ENCODE data around the gene CLEC2A.
"Not testable (repeated sequence)": the region's sequence is repeated elsewhere in the genome, so short reads cannot be mapped to it uniquely, and the experiment has no call there.

Gene CLEC2A

GRCh38 chr12:9888665-9889273 is 43.4 kb downstream of the CLEC2A start:
- Histone ChIP-seq H3K27me3 (ENCODE audit: insufficient read depth, low read length) (no peaks in the 10 kb centered on the region), H3K4me3 (ENCODE audit: low read depth, low read length) (no peak overlapping the region), H2AFZ (ENCODE audit: low read length, unreplicated experiment) (no peak overlapping the region), H3K4me1 (ENCODE audit: control insufficient read depth, insufficient read depth, low read length, unreplicated experiment) (no peaks in the 10 kb centered on the region), H3K79me2 (ENCODE audit: control insufficient read depth, insufficient read depth, low read length, unreplicated experiment) (no peaks in the 10 kb centered on the region), H3K36me3 (ENCODE audit: insufficient read depth, low read length) (no peaks in the 10 kb centered on the region), H3K27ac (ENCODE audit: low read depth, low read length) (no peak overlapping the region)

DNA sequence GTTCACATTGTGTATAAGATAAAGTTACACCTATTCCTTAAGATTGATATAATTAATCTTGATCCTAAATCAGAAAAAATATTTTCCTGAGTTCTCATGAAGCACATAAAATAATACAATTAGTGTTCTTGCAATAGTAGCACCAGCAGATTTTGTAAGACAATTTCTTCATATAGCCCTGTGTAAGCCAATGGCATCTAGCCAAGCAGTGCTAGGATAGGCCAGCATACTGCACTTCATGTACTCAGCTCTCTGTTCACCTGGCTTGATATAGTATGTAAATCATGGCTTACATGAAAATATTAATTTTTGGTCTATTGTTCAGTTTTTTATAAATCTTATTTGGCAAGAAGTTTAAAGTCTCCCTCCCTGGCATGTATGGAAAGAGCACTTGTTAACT is 49.0 kb downstream of the CLEC2A start:
- Histone ChIP-seq H3K4me1 (ENCODE audit: control insufficient read depth, insufficient read depth, low read length, unreplicated experiment) (no peaks in the 10 kb centered on the region), H3K27me3 (ENCODE audit: insufficient read depth, low read length) (no peaks in the 10 kb centered on the region)

DNA sequence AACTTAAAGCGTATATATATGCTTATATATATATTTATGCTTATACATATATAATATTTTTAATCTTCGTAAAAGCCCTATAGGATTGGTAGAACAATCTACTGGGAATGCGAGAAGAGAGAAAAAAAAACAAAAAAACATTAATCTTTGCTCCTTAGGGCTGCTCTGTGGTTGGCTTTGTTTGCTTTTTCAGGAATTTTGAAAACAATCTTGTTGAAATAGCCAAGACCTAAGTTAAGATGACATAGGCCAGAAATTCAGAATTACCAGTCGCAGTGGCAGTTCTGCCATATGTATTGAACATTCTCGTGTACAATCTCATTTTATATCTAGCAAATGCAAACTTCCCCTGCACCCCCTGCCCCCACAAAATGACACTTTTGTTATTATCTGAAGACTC is 50.2 kb downstream of the CLEC2A start:
- H2AFZ ChIP-seq (ENCODE audit: low read length, unreplicated experiment): no peak overlapping the region
- H3K27ac ChIP-seq (ENCODE audit: low read depth, low read length): no peak overlapping the region
- H3K79me2 ChIP-seq (ENCODE audit: control insufficient read depth, insufficient read depth, low read length, unreplicated experiment): no peaks in the 10 kb centered on the region
- no peak overlapping the region for H3K4me3 ChIP-seq (ENCODE audit: low read depth, low read length)
- no peaks in the 10 kb centered on the region for H3K4me1 ChIP-seq (ENCODE audit: control insufficient read depth, insufficient read depth, low read length, unreplicated experiment)
- no peaks in the 10 kb centered on the region for H3K27me3 ChIP-seq (ENCODE audit: insufficient read depth, low read length)
- H3K36me3 ChIP-seq (ENCODE audit: insufficient read depth, low read length): no peaks in the 10 kb centered on the region

More for the DNA sequence above, 49.0 kb downstream of the CLEC2A start:
- no peak overlapping the region for H3K4me3 ChIP-seq (ENCODE audit: low read depth, low read length)
- no peak overlapping the region for H2AFZ ChIP-seq (ENCODE audit: low read length, unreplicated experiment)
- no peaks in the 10 kb centered on the region for H3K79me2 ChIP-seq (ENCODE audit: control insufficient read depth, insufficient read depth, low read length, unreplicated experiment)
- no peaks in the 10 kb centered on the region for H3K36me3 ChIP-seq (ENCODE audit: insufficient read depth, low read length)
- H3K27ac ChIP-seq (ENCODE audit: low read depth, low read length): no peak overlapping the region

DNA sequence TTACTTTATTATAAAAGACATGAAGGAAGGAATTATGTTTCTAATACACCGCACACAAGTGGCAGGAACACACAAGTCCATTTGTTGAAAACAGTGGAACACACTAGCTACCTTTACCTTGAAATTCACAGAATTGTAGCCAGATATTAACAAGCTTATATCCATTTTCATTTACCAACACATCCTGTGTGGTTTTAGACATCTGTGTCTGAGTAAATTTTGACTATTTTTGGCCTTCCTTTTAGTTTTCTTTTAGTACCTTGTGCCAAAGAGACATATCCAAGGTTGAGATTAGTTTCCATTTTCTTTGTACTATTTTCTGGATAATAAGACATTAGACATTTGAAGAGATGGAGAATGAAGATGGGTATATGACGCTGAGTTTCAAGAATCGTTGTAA is 50.9 kb downstream of the CLEC2A start, which contains the start of gene KLRF2:
Gene KLRF2, plus strand, starts transcription at position 244 of the 400 bp plus-strand sequence. Its CDS starts 107 bp downstream, at position 351.
- Histone ChIP-seq H3K27me3 (ENCODE audit: insufficient read depth, low read length) (no peaks in the 10 kb centered on the region), H3K4me3 (ENCODE audit: low read depth, low read length) (no peak within 1 kb of the TSS), H3K27ac (ENCODE audit: low read depth, low read length) (no peak within 1 kb of the TSS), H3K79me2 (ENCODE audit: control insufficient read depth, insufficient read depth, low read length, unreplicated experiment) (no peaks in the 10 kb centered on the region), H3K36me3 (ENCODE audit: insufficient read depth, low read length) (no peaks in the 10 kb centered on the region), H3K4me1 (ENCODE audit: control insufficient read depth, insufficient read depth, low read length, unreplicated experiment) (no peaks in the 10 kb centered on the region), H2AFZ (ENCODE audit: low read length, unreplicated experiment) (no peak within 1 kb of the TSS)

- no peak overlapping the region for H2AFZ ChIP-seq (ENCODE audit: low read length, unreplicated experiment)
- no peaks in the 10 kb centered on the region for H3K79me2 ChIP-seq (ENCODE audit: control insufficient read depth, insufficient read depth, low read length, unreplicated experiment)
- no peak overlapping the region for H3K27ac ChIP-seq (ENCODE audit: low read depth, low read length)
- no peaks in the 10 kb centered on the region for H3K4me1 ChIP-seq (ENCODE audit: control insufficient read depth, insufficient read depth, low read length, unreplicated experiment)
- H3K36me3 ChIP-seq (ENCODE audit: insufficient read depth, low read length): no peaks in the 10 kb centered on the region
- H3K27me3 ChIP-seq (ENCODE audit: insufficient read depth, low read length): no peaks in the 10 kb centered on the region
- H3K4me3 ChIP-seq (ENCODE audit: low read depth, low read length): no peak overlapping the region
Measured at GRCh38 chr12:9880532-9881078, 51.6 kb downstream of the CLEC2A start.

DNA sequence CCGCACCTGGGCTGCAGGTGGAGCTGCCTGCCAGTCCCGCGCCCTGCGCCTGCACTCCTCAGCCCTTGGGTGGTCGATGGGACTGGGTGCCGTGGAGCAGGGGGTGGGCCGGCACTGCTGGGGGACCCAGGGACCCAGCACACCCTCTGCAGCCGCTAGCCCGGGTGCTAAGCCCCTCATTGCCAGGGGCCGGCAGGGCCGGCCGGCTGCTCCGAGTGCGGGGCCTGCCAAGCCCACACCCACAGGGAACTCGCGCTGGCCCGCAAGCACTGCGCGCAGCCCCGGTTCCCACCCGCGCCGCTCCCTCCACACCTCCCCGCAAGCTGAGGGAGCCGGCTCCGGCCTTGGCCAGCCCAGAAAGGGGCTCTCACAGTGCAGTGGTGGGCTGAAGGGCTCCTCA is 56.0 kb downstream of the CLEC2A start:
- H3K4me3 ChIP-seq (ENCODE audit: low read depth, low read length); H3K4me1 ChIP-seq (ENCODE audit: control insufficient read depth, insufficient read depth, low read length, unreplicated experiment); H3K27ac ChIP-seq (ENCODE audit: low read depth, low read length); H3K36me3 ChIP-seq (ENCODE audit: insufficient read depth, low read length); H3K27me3 ChIP-seq (ENCODE audit: insufficient read depth, low read length); H3K79me2 ChIP-seq (ENCODE audit: control insufficient read depth, insufficient read depth, low read length, unreplicated experiment); H2AFZ ChIP-seq (ENCODE audit: low read length, unreplicated experiment): not testable (repeated sequence)

- Histone ChIP-seq H3K36me3 (ENCODE audit: insufficient read depth, low read length) (no peaks in the 10 kb centered on the region), H3K27me3 (ENCODE audit: insufficient read depth, low read length) (no peaks in the 10 kb centered on the region), H2AFZ (ENCODE audit: low read length, unreplicated experiment) (no peak overlapping the region), H3K79me2 (ENCODE audit: control insufficient read depth, insufficient read depth, low read length, unreplicated experiment) (peaks cover 7% of the 10 kb centered on the region), H3K4me3 (ENCODE audit: low read depth, low read length) (no peak overlapping the region), H3K27ac (ENCODE audit: low read depth, low read length) (no peak overlapping the region), H3K4me1 (ENCODE audit: control insufficient read depth, insufficient read depth, low read length, unreplicated experiment) (peaks cover 6% of the 10 kb centered on the region)
Measured at GRCh38 chr12:9872742-9873141, 59.4 kb downstream of the CLEC2A start.

- no peak overlapping the region for H2AFZ ChIP-seq (ENCODE audit: low read length, unreplicated experiment)
- no peaks in the 10 kb centered on the region for H3K27me3 ChIP-seq (ENCODE audit: insufficient read depth, low read length)
- H3K4me3 ChIP-seq (ENCODE audit: low read depth, low read length): no peak overlapping the region
- H3K36me3 ChIP-seq (ENCODE audit: insufficient read depth, low read length): no peaks in the 10 kb centered on the region
- H3K79me2 ChIP-seq (ENCODE audit: control insufficient read depth, insufficient read depth, low read length, unreplicated experiment): peaks cover 13% of the 10 kb centered on the region
- no peak overlapping the region for H3K27ac ChIP-seq (ENCODE audit: low read depth, low read length)
- H3K4me1 ChIP-seq (ENCODE audit: control insufficient read depth, insufficient read depth, low read length, unreplicated experiment): peaks cover 6% of the 10 kb centered on the region
Measured at GRCh38 chr12:9872162-9872561, 60.0 kb downstream of the CLEC2A start.

- H3K4me3 ChIP-seq (ENCODE audit: low read depth, low read length): peak overlapping the region; percentile 77
- H3K79me2 ChIP-seq (ENCODE audit: control insufficient read depth, insufficient read depth, low read length, unreplicated experiment): peaks cover 28% of the 10 kb centered on the region
- peak overlapping the region; percentile 94 for H2AFZ ChIP-seq (ENCODE audit: low read length, unreplicated experiment)
- H3K36me3 ChIP-seq (ENCODE audit: insufficient read depth, low read length): no peaks in the 10 kb centered on the region
- H3K27me3 ChIP-seq (ENCODE audit: insufficient read depth, low read length): no peaks in the 10 kb centered on the region
- peaks cover 12% of the 10 kb centered on the region for H3K4me1 ChIP-seq (ENCODE audit: control insufficient read depth, insufficient read depth, low read length, unreplicated experiment)
- peak overlapping the region; percentile 89 for H3K27ac ChIP-seq (ENCODE audit: low read depth, low read length)
Measured at GRCh38 chr12:9870286-9870866, 61.8 kb downstream of the CLEC2A start.

GRCh38 chr12:9869307-9870161 is 62.6 kb downstream of the CLEC2A start, which contains the start of gene CLEC2B:
Gene CLEC2B, minus strand, starts transcription at chr12:9869354.
- H2AFZ ChIP-seq (ENCODE audit: low read length, unreplicated experiment): peak within 1 kb of the TSS; percentile 94
- H3K79me2 ChIP-seq (ENCODE audit: control insufficient read depth, insufficient read depth, low read length, unreplicated experiment): peaks cover 30% of the 10 kb centered on the region
- H3K4me1 ChIP-seq (ENCODE audit: control insufficient read depth, insufficient read depth, low read length, unreplicated experiment): peaks cover 12% of the 10 kb centered on the region
- no peaks in the 10 kb centered on the region for H3K27me3 ChIP-seq (ENCODE audit: insufficient read depth, low read length)
- H3K36me3 ChIP-seq (ENCODE audit: insufficient read depth, low read length): no peaks in the 10 kb centered on the region
- peak within 1 kb of the TSS; percentile 89 for H3K27ac ChIP-seq (ENCODE audit: low read depth, low read length)
- H3K4me3 ChIP-seq (ENCODE audit: low read depth, low read length): peak within 1 kb of the TSS; percentile 77

Data from ACC112 (cell line).